Stimulated activated CD8-positive, alpha-beta memory T cell treated with anti-CD3 and anti-CD28 coated beads, Interleukin-2, amount 100 ng/mL, for 1 hour (primary cell): ENCODE data around the gene ASB18.

Experiments used
- DNase-seq, 2 donors: peaks; one replicate each; pipeline ENCODE4 v3.0.0-alpha.2; 2020; ENCODE audit warnings: low read depth in 2 of 2

Gene ASB18

DNA sequence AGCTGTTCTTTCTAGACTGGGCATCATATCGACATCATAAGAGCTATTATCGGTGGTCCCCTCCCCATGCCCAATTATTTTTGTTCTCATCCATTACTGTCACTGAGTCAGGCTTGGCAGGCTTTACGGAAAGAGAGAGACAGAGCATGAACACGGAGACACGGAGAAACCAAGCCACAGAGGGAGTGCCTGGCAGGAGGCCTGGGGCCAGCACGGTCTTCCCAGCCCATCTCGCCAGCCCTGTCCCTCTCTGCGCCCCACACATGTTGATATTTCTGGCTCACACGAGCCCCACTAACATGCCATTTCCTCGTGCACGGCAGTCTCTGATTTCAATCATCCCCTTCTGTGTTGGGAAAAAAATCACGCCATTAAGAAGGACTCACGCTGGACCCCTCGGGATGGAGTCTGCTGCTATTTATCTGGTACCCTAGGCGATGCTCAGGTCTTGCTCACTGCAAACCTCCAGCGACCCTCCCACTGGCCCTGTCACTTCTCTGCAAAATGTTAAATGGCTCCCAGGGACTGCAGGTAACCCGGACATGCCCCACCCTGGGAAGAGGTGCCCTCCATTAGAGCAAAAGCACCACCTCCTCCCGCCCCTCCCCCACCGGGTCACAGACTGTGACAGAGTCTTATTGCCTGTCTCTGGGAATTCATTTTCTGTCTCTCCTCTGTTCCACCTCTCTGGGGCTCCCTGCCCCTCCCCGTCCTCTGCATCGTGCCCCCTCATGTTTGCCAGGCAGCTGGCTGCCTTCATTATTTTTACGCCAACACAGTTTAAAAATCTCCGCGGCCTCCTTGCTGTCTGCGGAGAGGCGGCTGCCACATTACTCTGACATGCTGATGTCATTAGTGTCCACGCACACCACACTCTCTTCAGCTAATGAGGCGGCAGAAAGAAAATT lies 55.9 kb downstream of the ASB18 start:
- no peak for DNase-seq

GRCh38 chr2:236207472-236207871 lies 56.7 kb downstream of the ASB18 start:
- no peak for DNase-seq

DNA sequence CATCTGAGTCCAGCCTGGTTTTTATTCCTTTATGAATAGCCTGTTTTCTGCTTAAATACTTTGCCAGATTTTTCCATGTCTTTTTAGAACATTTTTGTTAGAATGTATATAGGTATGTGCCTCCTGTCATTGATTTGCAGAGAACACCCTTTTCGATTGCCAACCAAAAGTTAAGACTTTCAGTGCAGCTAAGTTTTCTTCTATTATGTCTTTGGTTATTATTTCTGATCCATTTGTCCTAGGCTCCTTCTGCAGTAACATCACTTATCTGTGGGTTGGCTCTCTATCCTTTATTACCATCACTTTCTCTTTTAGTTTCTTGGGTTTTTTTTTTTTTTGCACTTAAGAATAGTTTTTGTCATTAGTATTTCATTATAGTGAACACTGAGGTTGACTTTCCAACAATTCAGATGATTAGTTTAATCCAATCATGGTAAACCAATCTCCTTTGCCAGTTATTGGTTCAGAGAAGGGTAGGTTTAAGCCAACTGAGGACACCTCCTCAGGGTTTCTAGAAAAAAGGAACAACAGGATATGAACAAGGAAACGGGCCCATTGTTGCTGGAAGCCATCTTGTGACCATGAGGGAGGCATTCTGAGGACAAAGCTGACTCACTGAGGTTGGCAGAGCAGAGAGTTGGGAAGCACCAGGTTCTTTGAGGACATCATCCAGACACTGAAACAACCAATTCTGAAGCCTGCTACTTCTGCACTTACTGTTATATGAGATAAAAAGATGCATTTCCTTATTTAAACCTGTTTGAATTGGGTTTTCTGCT lies 58.1 kb downstream of the ASB18 start:
- DNase-seq = no peak

DNA sequence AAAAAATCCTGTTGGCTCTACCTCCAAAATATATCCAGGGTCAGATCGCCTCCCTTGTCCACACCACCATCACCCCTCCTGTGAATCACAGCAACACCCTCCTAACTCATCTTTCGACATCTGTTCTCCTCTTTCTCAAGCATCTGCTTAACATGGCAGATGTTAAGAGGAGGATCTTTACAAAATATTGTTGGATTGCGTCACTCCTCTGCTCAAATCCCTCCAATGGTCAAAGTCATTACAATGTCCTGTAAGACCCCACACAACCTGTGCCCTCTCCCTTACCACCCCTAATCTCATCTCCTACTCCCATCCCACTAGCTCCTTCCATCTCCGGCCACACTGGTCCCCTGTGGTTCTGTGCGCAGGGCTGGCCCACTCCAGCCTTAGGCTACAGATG lies 59.3 kb downstream of the ASB18 start:
- no peak for DNase-seq

DNA sequence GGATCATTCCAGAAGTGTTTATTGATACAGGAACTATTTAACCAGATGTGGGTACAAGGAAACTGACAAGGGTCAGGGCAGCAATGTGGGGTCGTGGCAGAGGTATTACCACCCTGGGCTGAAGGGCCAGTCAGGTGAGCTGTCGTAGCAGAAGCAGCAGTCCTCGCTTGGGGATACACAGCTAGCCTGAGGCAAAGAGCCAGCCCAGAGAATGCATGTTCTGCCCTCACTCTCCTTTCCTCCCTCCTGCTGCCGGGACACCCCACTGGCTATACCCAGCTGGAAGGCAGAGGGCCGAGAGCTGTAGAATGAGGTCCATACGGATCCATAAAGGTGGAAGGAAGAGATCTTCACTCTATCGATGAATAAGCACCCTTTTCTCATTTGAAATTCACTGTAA lies 63.8 kb downstream of the ASB18 start:
- no peak for DNase-seq

GRCh38 chr2:236196366-236196765 lies 67.8 kb downstream of the ASB18 start:
- no peak for DNase-seq

GRCh38 chr2:236195726-236196125 lies 68.5 kb downstream of the ASB18 start:
- no peak for DNase-seq

- no peak for DNase-seq
Observed at GRCh38 chr2:236194786-236195185, 69.4 kb downstream of the ASB18 start.

DNA sequence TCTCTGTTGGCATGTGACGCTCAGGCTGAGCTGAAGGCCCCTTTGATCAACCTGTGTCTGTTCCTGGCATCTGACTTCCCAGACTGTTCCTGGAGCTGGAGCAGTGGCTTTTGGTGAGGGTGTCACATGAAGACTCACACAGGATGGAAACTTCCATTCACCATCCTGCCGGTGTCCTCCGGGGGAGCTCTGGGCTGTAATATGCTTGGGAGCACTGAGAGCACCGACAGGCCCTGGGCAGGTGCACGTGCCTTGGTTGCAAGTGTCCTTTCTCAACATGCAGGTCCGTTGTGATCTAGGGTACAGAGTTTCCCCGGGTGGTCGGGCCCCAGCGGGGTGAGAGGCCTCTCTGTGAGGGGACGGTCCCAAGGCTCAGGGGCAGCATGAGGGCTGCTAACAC lies 71.2 kb downstream of the ASB18 start:
- DNase-seq = no peak

- no peak for DNase-seq
Observed at GRCh38 chr2:236190674-236191073, 73.5 kb downstream of the ASB18 start.

GRCh38 chr2:236184701-236185100 lies 79.5 kb downstream of the ASB18 start:
- DNase-seq = no peak

DNA sequence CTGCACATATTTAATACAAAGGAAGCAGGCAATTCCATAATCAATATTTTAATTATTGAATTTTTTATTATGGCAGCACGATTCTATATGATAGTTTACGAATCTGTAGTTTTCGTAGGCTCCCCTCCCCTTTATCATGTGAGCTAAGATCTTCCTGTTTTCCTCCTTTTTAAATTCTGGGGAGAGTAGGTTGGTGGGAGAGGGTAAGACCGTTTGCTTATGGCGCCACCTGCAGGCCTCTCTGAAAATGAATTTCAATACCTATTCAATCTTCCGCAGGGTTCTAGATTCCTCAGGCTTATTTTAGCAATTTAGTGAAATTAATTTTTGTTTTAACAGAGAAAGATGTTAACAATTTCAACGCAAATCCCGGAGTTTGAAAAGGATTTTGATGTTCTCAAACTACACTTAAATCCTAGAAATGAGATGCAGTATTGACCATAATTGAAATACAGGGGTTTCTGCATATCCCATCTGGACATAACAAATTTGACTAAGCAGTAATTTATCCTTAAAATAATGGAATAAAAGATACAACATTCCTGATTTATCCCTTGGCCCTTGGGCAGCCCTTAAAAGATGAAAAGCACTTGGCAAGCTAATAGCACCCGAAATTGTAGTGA lies 83.3 kb downstream of the ASB18 start:
- DNase-seq = no peak

- DNase-seq = no peak
Observed at GRCh38 chr2:236180076-236180816, 84.0 kb downstream of the ASB18 start.

- no peak for DNase-seq
Observed at GRCh38 chr2:236179236-236180075, 84.8 kb downstream of the ASB18 start.

- DNase-seq = no peak
Observed at GRCh38 chr2:236178890-236179235, 85.3 kb downstream of the ASB18 start.

DNA sequence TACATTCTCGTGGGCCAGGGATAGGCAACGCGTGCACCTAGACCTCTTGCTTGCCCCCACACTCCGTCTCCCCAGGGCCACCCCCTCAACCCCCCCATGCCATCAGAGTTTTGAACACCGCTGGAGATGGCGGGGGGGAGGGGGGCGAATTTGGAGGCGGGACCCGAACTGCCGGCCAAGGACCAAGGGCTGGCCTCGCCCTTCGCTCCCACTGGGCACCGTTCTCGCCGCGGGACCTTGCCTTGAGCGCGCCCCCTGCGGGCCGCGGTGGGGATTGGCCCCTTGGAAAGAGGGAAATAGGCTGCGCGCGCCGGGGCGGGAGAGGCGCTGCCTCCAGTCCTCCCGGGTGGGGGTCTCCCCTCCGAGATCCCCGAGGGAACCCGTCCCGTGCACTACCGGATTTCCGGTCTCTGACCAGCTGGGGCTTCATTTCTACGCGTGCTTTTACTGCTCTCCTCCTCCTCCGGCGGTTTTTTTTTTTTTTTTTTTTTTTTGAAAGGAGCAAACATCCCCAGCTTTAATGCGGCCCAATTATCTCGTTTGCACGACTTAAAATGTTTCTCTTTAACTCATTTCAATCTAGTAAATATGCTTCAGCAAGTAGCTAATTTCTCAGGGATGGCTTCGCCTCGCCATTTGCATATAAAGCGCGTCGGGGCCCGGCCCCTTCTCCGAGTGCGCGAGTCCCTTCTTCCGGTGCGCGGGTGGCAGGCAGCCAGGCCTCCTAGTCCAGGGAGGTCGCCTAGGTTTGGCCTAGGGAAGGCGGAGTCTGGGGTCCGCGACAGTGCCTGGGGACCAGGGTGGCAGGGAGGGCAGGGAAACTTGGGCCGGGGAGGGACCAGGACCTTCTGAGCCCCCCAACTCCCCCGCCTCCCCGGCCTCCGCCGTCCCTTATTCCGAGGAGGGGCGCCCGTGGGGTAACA lies 86.0 kb downstream of the ASB18 start:
- no peak for DNase-seq

- no peak for DNase-seq
Observed at GRCh38 chr2:236177604-236177966, 86.6 kb downstream of the ASB18 start.

DNA sequence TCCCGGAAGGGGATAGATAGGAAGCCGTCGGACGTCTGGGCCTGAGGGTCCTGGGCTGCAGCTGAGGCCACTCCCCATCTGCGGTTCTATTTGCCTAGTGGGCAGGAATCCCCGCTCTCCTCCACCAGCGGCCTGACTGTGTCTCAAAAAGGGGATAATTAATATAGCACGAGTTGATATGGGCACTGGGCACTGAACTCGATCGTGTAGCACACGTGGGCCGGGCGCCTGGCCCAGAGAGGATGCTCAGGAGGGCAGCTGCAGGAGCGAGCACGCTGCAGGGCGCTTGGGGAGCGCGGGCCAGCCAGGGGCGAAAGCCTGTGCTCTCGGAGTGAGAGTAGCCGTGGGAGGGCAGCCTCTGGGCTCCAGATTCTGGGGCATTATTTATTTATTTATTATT lies 87.3 kb downstream of the ASB18 start:
- DNase-seq = no peak

- no peak for DNase-seq
Observed at GRCh38 chr2:236176417-236176816, 87.8 kb downstream of the ASB18 start.

DNA sequence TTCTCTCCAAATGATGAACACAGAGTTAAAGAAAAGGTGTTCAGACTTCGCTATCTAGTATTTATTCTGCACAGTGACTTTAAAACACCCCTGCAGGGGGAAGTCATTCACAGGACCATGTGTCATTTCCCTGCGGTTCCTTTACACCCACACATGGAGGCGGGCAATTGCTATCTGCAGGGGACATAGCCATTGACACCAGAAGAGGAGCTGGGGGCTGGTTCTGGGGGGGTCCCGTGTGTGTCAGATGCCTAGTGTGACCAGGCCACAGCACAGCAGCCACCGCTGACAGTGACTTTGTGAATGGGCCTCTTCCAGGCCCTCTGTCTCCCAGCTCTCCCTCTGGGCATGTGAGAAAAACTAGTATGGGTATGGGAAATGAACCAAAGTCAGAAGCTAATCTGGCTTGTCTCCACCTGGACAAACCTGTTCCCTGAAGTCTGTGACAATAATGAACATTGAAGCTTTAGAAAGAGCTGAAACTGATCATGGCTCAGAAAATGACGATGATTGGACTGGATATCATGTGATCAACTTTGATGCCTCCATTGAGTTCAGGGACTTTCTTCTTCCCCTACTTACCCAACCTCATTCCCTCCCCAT lies 88.6 kb downstream of the ASB18 start:
- DNase-seq = no peak
